BE2C (cell line): ENCODE data around the gene SART1.

Source experiments
- DNase-seq: peaks from one replicate; pipeline ENCODE4 v3.0.0-alpha.2; 2020
- H3K27me3 ChIP-seq: fragments of 250-450 bp; sonication (Bioruptor Pico); 2 replicates; pipeline ENCODE4 v1.5.1; 2020; ENCODE audit warnings: mild to moderate bottlenecking
- H3K36me3 ChIP-seq: fragments of 250-450 bp; sonication (Bioruptor Pico); 2 replicates; pipeline ENCODE4 v1.5.1; 2020; ENCODE audit warnings: mild to moderate bottlenecking
- H3K4me1 ChIP-seq: fragments of 250-450 bp; sonication (Bioruptor Pico); 2 replicates; pipeline ENCODE4 v1.5.1; 2020
- H3K4me3 ChIP-seq: 2 replicates; pipeline ENCODE4 v1.5.1; 2011; ENCODE audit warnings: low read depth, low read length
- H3K9me3 ChIP-seq: fragments of 250-450 bp; sonication (Bioruptor Pico); 2 replicates; pipeline ENCODE4 v1.5.1; 2020
- CTCF ChIP-seq: IDR thresholded peaks from 2 replicates; pipeline ENCODE4 v1.5.1; 2012; ENCODE audit warnings: mild to moderate bottlenecking, low read depth, low read length

Gene SART1

GRCh38 chr11:65976216-65977176, 15.0 kb downstream of the SART1 start:
- Histone ChIP-seq H3K4me3 (no peak overlapping the region), H3K9me3 (no peaks in the 10 kb centered on the region), H3K36me3 (peaks cover 36% of the 10 kb centered on the region), H3K27me3 (no peaks in the 10 kb centered on the region), H3K4me1 (no peaks in the 10 kb centered on the region)
- TF ChIP-seq CTCF: no peak
- DNase-seq: no peak

DNA sequence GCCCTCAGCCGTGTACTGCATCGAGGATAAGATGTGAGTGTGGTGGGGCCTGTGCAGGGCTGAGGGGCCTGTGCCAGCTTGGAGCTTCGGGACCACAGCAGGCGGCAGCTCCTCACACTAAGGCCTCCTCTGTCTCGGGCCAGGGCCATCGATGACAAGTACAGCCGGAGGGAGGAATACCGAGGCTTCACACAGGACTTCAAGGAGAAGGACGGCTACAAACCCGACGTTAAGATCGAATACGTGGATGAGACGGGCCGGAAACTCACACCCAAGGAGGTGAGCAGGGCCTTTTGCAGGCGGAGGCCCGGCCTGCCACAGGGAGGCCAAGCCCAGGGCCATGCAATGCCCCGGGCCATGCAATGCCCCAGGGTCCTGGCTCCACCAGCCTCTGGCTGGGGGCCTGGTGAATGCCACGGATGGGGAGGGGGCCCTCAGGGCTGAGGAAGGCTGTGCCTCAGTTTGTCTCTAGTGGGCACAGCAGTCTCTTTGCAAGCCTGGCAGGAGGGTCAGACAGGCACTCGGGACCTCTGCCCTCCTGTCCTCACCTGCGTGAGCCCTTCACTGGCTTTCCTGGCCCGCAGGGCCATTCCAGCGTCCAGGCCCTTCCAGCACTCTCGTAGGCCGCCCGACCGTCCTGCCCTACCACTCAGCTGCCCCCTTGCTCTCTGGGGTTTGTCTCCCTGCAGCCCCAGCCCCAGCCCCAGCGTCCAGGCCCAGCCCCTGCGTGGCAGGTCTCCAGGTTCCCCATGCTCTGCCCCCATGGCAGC, 16.3 kb downstream of the SART1 start:
- no peak for TF ChIP-seq CTCF
- no peak for DNase-seq
- Histone ChIP-seq H3K9me3 (no peaks in the 10 kb centered on the region), H3K4me1 (no peaks in the 10 kb centered on the region), H3K27me3 (no peaks in the 10 kb centered on the region), H3K4me3 (no peak overlapping the region), H3K36me3 (peaks cover 36% of the 10 kb centered on the region)

GRCh38 chr11:65978391-65979238, 17.1 kb downstream of the SART1 start:
- Histone ChIP-seq H3K36me3 (peaks cover 36% of the 10 kb centered on the region), H3K4me3 (no peak overlapping the region)
- no peak for DNase-seq

GRCh38 chr11:65979261-65979759, 17.8 kb downstream of the SART1 start:
- H3K27me3 ChIP-seq: no peaks in the 10 kb centered on the region
- DNase-seq: no peak
- TF ChIP-seq CTCF: no peak
- H3K4me3 ChIP-seq: no peak overlapping the region
- H3K4me1 ChIP-seq: no peaks in the 10 kb centered on the region
- peaks cover 36% of the 10 kb centered on the region for H3K36me3 ChIP-seq
- no peaks in the 10 kb centered on the region for H3K9me3 ChIP-seq

More at GRCh38 chr11:65978391-65979238, 17.1 kb downstream of the SART1 start:
- Histone ChIP-seq H3K27me3 (no peaks in the 10 kb centered on the region), H3K9me3 (no peaks in the 10 kb centered on the region), H3K4me1 (no peaks in the 10 kb centered on the region)
- no peak for TF ChIP-seq CTCF

DNA sequence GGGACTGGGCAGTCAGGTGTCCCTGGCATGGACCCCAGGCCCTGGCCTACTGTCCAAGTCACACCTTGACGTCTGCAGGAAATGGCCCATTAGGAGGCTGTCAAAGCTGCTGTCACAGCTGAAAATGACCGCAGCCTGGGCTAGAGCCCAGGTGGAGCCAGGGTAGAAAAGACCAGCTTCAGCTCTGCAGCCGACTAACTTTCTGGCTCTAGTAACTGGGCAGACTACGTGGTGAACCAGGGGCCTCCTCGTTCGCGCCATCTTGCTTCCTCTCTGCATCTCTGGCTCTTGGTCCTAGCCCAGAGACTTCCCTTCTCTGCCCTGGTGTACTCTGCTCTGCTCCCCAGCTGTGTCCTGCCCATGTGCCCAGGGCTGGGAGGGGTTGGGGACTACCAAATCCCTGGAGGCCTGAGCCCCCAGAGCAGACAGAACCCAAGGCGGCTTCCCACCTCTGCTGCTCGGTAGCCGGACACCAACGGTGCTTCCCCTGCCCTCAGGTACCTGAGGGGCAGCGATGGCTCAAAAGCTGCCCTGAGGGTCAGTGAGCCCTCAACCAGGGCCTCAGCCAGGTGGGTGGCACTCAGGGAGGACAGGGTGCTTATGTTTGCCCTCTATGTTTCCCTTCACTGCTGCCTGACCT, 19.7 kb downstream of the SART1 start:
- no peaks in the 10 kb centered on the region for H3K9me3 ChIP-seq
- no peaks in the 10 kb centered on the region for H3K27me3 ChIP-seq
- no peaks in the 10 kb centered on the region for H3K4me1 ChIP-seq
- no peak for TF ChIP-seq CTCF
- no peak overlapping the region for H3K4me3 ChIP-seq
- no peak for DNase-seq
- H3K36me3 ChIP-seq: peaks cover 32% of the 10 kb centered on the region
